Stimulated activated naive CD4-positive, alpha-beta T cell (primary cell): ENCODE data around the gene RELL1.

Experiments used
- DNase-seq, 6 experiments: peaks; one replicate each; lab custom pipeline; 2025; lab: John Stamatoyannopoulos, UW

The RELL1 gene

GRCh38 chr4:37665333-37666320 is 20.5 kb downstream of the RELL1 start:
- no peak for DNase-seq

DNA sequence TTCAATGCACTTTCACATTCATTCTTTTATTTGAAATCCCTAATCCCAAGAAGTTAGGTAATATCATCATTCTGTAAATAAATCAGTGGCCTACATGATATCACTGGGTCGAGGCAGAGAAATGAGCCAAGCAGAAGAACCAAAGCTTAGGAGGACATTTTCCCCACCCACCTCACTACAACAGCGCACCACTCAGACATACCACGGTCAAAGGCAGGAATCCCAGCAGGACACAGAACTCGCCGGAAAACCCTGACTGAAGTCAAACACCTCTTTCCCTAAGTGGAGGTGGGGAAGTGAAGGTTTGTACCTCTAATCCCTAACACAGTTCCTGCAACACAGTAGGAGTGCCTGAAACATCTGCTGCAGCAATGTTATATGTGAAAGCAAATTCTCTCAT is 21.5 kb downstream of the RELL1 start:
- no peak for DNase-seq

DNA sequence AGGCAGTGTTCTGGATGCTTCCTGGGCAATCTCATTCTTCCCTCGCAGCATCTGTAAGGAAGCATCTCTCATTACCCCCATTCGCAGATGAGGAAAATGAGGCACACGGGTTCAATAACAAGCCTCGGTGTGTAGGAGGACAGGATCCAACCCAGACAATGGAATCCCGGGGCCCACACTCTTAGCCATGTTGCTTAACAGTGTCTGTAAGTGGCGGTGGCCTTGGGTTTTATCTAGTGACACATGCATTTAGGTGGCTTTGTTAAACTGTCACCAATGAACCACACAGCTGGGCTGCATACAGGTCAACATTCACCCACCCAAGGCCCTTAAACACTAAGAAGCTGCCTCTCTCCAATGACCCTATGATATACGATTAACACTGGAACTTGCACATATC is 22.6 kb downstream of the RELL1 start:
- DNase-seq = no peak

DNA sequence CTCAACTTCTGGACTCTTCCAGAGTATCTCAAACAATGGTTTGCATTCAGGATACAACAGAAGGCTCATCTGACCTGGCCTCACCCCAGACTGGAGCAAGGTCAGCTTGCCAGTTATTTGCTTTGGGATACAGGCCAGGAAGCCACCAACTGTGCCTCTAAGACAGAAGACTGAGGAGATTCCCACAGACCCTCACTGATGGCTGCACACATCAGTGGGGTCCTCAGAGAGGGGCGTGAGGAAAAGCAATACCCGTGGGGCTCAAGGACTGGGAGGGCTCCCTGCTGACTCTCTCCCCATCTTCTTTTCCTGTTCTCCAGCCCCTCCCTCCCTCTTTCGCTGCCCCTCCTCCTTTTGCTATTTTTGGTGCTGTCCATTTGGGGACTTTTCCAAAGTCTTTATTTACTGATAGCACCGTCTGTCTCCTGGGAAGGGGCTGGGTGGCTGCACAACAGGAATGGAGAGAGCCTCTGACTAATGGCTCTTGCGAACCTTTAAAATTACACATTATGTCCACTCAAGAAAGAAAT is 23.2 kb downstream of the RELL1 start:
- no peak for DNase-seq

- DNase-seq = no peak
Observed at GRCh38 chr4:37662251-37662650, 23.9 kb downstream of the RELL1 start.

GRCh38 chr4:37661772-37662171 is 24.4 kb downstream of the RELL1 start:
- DNase-seq = no peak

GRCh38 chr4:37659696-37660095 is 26.5 kb downstream of the RELL1 start:
- no peak for DNase-seq

DNA sequence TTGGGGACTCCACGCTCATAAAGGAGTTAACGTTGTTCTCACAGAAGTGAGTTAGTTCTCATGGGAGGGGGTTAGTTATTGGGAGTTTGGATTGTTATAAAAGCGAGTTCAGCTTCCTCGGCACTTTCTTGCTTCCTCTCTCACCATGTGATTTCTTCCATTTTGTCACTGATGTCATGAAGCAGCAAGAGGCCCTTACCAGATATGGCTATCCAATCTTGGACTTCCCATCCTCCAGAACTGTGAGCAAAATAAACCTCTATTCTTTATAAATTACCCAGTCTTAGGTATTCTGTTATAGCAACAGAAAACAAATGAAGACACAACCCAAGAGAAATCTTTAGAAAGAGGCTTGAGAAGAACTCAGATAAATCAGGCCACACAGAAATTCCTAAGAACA is 29.5 kb downstream of the RELL1 start:
- no peak for DNase-seq

- no peak for DNase-seq
Observed at GRCh38 chr4:37653601-37654000, 32.6 kb downstream of the RELL1 start.

DNA sequence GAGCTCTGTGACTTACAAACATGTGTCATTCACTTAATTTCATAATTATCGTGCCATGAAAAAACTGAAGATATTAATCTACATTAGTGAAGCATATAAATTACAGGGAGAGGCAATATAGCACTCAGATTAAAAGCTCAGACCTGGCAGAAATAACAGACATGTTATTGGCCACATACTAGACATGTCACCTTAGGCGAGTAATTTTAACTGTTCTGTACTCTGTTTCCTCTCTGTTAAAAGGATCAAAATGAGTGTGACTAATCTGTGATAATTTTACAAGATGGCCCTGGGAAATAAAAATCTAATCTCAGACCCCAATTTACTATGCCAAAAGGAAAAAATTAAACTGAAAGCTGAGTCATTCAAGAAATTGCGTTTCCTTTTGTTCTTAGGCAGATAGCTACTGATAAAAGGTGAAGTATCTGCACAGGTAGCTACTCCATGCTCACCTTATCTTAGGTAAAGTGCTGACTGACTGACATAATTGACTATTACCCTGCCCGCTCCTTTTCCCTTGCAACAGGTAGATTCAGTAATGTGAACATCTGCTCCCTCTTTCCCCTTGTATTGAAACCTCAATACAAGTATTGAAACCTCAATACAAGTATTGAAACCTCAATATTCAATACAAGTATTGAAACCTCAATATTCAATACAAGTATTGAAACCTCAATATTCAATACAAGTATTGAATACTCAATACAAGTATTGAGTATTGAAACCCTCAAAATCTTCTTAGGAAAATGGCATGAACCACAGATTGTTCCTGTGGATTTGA is 33.2 kb downstream of the RELL1 start:
- DNase-seq = no peak

GRCh38 chr4:37651781-37652377 is 34.3 kb downstream of the RELL1 start:
- DNase-seq = no peak

- no peak for DNase-seq
Observed at GRCh38 chr4:37650481-37650880, 35.7 kb downstream of the RELL1 start.

DNA sequence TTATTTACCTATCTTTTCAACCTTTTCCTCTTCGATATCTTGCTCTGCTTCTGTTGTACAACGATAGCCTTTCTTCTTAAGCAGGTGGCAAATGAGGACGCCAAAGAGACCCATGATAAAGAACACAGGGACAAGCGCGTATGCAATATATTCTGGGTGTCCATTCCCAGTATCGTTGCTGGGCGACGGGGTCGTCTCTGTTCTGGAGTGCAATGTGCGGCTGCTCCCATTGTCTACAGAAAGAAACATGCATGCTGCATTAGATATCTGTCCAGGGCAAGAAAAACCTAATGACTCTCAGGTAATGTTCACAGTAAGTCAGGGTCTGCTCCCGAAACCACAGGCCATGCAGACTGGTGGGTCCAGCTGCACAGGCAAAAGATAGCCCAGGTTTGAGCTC is 36.9 kb downstream of the RELL1 start:
- DNase-seq = no peak

DNA sequence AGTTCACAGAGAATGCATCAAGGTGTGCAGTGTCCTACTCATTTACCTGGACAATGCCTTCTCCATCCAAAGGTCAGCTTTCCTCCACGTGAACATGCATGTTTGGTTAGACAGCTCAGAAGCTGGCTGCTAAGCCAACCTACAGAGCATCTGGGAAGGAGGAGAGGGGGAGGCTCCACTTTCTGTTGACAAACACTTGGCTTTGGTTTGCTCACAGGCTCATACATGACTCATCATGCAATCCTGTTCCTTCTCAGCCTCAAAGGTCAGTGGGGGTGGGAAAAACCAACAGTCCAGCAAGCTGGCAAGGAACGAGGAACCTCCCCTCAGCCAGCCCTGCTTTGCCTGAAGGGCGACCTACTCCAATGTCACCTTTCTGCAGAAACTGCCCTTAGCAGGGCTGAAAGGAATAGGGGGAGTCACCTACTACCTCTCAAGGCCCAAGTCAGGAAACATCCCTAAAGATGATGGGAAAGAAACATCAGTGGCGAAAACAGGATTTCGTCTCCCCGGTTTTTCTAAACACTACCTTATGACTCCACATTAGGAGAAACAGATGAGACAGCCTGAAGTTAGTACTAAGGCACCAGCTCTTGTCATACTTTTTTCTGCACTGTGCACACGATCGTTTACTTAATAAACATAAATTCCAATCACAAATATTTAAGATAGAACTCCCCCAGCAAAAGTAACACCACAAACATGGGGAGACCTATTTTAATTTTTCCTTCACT is 37.9 kb downstream of the RELL1 start:
- no peak for DNase-seq

DNA sequence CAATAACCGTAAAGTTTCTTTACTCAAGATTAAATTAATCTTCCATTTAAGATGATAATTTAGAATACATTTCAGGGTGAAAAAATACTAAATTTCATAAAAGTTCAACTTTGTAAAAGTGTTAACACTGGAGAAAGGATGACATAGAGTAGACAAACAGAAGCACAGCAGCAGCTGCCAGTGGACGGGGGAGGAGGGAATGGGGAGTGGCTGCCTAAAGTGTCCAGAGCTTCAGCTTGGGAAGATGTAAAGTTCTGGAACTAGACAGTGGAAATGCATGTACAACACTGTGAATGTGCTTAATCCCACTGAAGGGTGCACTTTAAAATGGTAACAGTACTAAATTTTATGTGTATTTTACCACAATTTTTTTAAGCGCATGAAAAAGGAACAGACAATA is 39.9 kb downstream of the RELL1 start:
- DNase-seq = no peak

- DNase-seq = no peak
Observed at GRCh38 chr4:37645736-37646135, 40.4 kb downstream of the RELL1 start.

DNA sequence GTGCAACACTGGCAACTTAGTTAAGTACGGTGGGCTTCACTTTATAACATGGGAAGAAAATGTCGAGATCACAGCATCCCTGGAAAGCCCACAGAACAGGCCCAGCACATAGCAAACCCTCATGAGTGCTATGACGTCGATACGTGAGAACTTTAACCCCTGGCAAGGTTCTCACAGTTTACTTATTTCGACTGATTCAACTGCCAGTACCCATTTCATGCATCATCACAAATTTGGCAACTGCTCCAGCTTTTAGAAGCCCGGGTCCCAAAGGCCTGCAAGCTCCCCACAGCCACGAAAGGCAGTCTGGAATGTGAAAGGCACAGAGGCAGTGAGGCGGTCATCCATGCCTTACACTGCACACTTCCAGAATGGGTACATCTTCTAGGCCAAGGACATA is 41.2 kb downstream of the RELL1 start:
- DNase-seq = no peak

- DNase-seq = no peak
Observed at GRCh38 chr4:37641886-37642849, 44.0 kb downstream of the RELL1 start.

- no peak for DNase-seq
Observed at GRCh38 chr4:37641352-37641751, 44.8 kb downstream of the RELL1 start.

DNA sequence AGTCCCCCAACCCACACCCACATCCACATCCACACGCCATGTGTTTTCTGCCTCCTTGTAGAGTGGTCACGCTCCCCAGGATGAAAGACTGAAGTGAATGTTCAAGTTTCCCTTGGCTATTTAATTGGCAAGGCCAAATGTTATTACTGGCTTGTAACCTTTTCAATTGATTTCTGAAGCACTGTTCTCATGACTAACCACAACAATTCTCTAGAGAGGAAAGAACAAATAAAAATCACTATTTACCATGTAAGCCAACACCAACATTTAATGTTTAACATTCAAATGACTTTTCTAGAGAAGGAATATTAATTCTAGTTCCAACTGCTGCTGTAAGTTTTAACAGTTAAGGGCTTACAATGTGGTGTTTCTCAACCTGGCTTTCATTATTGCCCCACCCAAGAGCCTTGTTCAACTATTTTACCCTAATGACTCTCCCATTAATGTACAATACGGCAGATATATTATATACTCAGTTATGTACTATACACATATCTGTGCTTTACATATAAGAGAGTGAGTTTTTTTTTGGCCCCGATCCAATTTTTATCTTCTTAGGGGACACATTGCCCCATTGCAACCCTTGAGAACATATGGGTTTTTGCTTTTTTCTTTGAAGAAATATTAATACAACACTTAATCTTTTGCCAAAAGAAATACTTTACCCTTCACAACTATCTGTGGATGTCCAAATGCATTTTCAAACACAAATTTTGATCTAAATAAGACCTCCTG is 46.5 kb downstream of the RELL1 start:
- DNase-seq = no peak
